RPMI7951 (cell line): ENCODE measurements around the gene PHRF1. TPM values are rescaled to one million over a fixed set of nuclear protein-coding genes. Genes with fewer than 3 reads are reported as not detected.

Experiments used
- DNase-seq: peaks from one replicate; pipeline ENCODE4 v3.0.0-alpha.2; 2012; ENCODE audit warnings: low read depth
- total RNA-seq: library from RNA; depleted of rRNA; stranded (reverse); fragments of >200 nt; shearing (Covaris generic); gene quantifications from 2 replicates; pipeline ENCODE4 v1.2.3, GENCODE V29; 2014

The PHRF1 gene
- total RNA-seq, 1 experiment from 2014 or later, result 14.8 TPM

DNA sequence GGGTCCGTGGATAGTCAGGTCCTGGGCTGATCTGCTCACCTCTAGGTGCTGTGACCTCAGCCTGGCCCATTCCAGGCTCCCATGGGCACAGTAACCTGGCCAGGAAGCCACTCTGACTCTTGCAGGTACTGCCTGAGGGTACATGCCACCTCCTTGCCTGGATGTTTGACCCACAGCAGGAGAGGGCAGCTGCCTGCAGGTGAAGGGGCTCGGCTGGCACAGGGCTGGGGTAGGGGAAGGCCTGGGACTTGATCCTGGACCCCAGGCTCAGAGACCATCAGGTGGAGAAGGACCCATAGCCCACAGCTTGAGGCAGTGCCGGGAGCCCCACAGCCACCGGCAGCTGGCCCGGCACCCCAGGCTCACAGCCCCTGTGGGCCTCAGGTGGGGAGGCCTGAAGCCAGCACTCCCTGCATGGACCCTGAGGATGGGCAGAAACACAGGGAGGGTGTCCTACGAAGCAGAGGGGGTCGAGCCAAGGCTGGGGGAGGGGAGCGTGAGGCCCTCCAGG is 36.2 kb upstream of the PHRF1 start:
- no peak for DNase-seq

DNA sequence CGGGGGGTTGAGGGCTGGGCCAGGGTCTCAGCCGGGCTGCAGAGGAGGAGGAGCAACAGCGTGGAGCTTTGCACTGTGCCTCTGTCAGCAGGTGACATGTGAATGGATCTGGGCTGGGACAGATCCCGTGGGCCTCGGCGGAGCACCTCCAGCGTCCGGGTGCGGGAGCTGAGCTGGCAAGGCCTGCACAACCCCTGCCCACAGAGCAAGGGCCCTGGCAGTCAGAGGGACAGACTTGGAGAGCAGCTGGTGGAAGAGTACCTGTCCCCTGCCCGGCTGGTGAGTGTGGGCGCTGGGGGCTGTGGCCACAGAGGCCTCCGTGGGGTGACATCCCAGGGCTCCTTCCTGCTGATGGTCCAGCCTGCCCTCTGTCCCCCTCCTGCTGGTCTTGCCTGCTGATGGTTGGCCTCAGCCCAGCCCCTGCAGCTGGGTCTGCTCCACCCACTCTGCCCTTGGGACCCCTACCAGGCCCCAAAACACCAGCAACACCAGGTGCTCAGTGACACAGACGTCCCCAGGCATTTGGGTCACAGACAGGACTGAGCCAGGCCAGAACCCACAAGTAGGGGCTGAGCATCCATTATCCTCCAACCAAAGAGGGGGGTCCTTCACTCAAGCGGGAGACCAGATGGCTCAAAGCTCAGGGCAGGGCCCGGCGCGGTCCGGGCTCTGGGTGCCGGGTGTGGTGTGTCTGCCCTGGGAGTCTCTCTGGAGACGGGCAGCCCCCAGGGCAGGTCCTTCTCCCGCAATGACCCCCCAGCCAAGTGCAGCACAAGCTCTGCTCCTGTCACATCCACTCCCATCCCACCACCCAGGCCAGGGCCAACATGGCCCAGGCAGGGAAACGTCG is 35.5 kb upstream of the PHRF1 start:
- no peak for DNase-seq

DNA sequence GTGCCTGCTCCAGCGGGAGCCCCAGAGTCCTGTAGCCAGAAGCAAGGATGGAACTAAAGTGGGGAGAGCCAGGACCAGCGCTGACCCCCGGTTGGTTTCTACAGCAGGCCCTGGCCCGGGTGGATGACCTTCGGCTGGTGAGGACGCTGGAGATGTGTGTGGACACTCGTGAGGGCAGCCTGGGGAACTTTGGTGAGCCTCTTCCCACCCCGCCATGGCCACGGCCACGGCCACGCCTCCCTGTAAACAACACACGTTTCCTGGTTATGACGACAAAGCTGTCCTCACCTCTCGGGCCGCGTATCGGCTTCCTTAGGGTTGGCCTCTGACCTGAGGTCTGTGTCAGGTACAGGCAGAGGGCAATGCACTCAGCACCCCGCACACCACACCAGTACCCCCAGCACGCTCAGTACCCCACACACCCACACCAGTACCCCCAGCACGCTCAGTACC is 34.8 kb upstream of the PHRF1 start:
- DNase-seq, result no peak

DNA sequence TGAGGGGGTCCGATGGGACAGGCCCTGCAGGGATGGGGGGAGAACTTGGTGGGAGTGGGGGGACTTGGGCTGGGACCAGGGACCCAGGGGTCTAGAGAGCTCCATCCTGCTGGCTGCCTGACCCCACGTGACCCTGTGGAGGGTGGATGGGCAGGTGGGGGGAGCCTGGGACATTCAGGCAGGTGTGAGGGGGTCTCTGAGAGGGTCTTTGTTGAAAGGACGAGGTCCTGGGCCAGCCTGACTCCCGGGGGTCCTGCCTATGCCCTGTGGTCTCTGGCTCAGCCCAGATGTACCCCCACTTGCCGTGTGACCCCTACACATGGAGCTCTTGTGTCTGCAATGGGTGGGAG is 31.5 kb upstream of the PHRF1 start:
- DNase-seq, result no peak

DNA sequence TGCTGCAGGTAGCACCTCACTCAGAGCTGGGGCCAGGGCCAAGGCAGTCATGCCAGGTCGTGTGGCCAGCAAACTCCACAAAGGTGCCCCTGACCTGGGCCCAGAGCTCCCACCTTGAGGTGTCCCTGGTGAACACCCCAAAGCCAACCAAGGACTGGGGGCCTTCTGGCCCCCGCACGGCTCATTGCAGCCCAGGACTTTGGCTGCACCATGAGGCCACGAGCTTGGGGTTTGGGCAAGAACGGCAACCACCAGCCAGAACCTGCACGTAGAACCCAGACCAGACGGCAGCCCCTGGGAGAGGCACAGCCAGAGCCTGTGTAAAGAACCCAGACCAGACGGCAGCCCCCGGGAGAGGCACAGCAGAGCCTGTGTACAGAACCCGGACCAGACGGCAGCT is 31.1 kb upstream of the PHRF1 start:
- no peak for DNase-seq

DNA sequence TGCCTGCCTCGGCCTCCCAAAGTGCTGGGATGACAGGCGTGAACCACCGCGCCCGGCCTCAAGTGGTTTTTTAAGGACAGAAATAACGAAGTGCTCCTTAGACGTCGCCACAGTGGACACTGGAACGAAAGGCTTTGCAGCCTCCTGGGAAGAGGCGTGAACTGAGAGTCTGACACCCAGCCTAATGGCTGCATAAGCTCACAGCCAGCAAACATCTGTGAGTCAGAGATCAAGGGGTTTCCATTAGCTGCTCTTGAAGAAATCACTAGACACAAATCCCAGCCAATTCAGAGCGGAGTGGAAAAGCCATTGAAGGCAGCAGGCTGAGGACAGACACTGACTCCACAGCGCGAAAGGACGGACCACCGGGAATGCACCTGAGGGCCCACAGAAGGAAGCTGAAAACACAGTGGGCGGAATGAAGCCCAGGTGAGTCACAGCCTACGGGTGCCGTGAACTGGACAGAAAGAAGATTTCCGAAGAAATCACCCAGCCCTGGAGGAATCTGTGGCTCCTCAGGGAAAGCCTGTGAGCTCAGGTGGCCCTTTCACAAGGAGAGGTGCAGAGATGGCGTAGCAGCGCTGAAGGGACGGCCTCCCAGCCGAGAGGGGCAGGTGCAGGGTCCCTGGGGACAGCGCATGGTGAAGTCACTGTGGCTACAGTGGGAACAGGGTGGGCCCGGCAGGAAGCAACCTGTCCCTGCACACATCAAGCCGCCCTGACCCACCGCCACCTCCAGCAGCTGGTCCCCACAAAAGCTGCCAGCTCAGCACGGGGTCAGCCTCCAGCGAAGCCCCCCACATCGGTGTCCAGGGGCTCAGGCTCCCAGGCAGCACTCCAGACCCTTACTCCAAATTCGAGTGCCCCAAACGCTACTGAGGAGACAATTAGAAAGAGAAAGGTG is 27.3 kb upstream of the PHRF1 start:
- no peak for DNase-seq

DNA sequence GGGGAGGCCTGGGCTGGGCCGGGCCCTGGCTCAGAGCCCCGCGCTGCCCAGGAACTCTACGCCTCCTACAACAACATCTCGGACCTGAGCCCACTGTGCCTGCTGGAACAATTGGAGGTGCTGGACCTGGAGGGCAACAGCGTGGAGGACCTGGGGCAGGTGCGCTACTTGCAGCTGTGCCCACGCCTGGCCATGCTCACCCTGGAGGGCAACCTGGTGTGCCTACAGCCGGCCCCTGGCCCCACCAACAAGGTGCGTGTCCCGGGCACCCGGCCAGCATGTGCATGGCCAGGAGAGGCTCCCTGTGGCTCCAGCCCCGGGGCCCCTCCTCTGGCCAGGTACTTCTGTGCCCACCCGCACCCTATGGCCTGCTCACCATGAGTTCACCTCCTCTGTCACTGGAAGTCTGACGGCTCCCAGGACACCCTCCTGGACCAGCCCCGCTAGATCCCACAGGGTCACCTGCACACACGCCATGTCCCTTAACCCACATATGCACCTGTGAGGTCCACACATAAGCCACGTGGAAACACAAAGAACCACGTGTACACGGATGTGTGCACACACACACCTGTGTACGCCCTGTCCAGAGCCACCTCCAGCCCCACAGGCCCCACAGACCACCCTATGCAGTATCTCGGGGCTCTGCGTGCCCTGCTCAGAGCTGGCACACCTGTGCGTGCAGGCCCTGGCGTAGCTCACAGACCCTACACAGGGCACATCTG is 26.1 kb upstream of the PHRF1 start:
- no peak for DNase-seq

DNA sequence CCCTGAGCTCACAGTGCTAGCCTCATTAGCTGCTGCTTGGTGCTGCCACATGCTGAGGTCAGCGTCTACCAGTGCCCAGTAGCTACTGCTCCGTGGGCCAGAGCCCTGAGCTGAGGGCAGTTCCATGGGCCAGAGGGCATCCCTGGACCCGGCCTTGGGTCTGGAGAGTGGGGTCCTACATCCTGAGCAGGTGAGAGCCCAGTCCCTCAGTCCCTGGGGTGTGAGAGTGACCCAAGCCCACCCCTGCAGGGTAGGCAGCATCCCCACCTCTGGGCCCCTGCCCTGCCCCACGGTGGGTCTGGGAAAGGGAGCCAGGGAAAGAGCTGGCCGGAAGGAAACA is 25.6 kb upstream of the PHRF1 start:
- DNase-seq, result no peak

DNA sequence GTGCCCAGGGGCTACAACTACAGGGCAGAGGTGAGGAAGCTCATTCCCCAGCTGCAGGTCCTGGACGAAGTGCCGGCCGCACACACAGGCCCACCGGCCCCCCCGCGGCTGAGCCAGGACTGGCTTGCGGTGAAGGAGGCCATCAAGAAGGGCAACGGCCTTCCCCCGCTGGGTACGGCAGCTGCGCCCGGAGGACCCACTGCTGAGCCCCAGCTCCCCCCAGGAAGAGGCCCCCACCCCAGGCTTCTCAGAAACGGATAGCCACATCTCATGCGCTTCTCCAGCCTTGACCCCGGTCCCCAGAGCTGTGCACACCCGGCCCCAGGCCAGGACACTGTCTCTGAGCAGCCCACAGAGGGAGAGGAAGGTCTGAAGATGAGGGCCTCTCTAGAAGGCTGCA is 25.1 kb upstream of the PHRF1 start:
- no peak for DNase-seq

DNA sequence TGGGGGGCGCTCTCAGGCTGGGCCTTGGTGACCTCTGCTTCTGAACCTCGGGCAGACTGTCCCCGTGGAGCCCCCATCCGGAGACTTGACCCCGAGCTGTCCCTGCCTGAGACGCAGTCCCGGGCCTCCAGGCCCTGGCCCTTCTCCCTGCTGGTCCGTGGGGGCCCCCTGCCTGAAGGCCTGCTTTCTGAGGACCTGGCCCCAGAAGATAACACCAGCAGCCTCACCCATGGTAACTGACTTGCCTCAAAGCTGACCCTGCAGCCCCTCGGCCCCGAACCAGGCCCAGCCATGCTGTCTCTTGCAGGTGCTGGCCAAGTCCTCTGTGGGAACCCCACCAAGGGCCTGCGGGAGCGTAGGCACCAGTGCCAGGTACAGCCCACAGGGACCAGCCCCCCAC is 24.7 kb upstream of the PHRF1 start:
- no peak for DNase-seq

DNA sequence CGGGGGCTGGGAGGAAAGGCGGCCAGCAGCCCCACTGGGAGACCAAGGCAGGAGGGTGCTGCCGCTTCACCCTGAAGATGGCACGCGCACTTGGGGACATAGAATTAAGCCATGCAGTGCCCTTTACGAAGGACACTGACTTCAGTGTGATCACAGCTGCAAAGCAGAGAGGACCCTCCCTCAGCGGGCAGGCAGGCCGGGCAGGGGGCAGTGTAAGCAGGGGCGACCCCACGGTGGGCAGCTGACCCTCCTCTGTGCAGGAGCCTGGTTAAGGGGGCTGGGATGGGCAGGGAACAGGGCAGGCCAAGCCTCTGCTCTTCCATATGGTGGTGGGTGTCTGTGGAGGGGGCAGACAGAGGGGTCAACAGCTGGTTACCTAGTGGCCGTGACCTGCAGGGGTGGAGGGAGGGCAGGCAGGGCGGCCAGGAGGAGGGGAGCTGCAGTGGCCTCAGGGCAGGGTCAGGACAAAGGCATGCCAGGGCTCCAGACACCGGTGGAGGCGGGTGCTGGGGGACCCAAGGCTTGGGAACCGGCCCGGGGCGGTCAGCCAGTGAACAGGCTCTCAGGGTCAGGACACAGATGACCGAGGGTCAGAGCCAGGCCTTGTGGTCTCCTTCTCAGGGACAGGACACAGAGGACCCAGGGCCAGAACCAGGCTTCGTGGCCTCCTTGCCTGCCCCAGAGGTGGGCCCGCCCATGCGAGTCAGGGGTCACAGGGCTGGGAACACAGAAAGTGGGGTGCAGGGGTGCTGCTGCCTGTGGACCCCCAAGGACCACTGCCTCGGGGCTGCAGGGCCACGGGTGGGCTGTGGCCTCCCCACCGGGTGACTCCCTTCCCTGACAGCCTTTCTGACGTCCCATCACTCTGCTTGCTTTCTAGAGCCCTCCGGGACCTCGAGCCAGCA is 22.9 kb upstream of the PHRF1 start:
- DNase-seq, result no peak

DNA sequence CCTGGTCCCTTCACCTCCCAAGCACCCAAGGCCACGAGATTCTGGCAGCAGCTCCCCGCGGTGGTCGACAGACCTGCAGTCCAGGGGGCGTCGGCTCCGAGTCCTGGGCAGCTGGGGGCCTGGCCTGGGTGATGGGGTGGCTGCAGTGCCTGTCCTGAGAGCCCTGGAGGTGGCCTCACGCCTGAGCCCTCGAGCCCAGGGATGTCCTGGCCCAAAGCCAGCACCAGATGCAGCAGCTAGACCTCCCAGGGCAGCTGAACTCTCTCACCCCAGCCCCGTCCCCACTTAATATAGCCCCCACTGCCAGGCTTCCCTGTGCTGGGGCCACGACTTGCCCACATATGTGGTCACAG is 22.3 kb upstream of the PHRF1 start:
- DNase-seq, result no peak

DNA sequence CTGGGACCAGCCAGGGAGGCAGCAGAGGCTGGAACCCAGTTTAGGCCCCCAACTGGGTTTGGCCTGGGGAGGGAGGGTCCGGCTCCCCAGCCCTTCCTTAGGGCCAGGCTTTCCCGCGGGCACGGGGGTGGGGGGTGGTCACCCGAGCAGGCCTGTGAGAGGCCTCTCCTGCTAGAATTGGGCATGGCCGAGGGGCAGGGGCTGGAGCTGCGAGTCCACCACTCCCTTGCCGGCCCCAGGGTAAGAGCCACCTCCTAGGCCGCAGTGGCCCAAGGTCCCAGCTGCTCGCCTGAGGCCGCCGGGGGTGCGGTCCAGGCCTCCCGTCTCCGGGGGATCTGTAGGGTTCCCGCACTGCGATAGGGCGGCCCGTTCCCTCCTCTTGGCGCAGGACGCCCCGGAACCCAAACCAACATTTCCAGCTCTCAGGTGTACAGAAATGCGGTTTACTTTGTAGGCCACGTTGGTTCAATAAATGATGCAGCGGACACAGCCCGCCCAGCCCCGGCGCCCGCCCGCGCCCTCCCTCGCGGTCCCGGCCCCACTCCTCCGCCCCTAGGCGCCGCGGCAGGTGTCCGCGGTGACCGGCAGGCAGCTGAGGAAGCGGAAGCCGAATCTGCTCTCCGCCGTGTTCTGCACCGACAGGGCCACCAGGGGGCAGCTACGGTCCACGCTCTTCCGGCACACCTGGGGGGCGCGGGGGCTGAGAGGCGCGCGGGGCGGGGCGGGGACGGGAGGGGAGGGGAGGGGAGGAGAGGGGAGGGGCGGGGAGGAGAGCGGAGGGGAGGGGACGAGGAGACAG is 21.6 kb upstream of the PHRF1 start:
- DNase-seq, result no peak

DNA sequence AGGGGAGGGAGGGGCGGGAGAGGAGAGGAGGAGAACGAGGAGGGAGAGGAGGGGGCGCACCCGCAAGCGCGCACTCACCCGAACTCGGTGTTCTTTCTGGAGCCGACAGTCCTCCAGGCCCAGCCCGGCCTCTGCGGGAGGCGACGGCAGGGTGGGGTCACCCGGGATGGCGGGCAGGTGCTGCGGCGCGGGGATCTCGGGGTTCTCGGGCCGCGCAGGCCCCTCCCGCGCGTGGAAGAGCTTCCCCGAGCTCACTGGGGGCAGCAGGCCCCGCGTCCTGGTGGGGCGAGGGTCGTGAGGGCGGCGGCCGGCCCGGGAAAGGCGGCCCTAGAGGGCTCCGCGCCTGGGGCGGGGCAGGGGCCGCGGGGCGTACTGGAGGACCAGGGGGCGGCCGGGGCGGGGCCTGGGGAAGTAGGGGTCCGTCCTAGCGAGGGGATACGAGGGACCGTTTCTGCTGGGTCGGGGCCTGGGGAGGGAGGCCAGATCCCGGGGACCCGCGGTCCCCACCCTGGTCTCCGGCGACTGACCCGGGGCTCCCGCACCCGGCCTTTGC is 21.0 kb upstream of the PHRF1 start:
- DNase-seq, result no peak

DNA sequence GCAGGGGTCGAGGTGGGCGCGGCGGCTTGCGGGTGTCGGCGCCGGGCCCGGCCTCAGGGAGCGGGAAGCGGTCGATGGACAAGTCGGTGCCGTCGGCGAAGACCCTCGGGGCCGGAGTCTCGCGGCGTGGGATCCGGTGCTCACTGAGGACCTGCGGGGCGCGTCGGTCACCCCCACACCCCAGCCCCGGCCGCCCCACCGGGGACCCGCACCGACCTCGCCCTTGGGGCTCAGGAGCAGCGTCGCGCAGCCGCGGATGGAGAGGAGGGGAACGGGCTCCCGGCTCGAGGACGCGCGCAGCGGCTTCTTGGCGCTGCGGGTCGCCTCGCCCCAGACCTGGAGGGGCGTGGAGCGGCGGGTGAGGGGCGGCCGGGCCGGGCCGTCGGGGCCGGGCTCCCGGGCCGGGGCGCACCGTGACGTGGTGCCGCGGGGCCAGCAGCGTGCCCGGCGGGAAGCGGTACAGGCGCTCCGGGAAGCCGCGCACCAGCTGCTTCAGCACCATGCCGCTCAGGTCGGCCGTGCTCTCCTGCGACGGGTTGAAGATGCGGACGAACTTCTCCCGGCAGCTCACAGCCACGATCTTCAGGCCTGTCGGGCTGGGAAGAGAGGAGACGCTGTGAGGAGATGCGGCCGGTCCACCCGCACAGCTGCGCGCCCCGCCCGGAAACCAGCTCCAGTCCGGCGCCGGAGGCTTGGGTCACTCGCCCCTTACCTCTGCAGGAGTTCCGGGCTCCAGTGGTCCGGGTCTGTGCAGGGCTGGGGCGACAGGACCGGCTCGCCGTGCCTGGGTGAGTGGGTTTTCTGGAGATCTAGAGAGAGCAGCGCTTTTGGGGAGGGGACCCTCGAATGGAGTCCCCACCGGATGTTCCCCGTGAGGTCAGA is 20.2 kb upstream of the PHRF1 start:
- no peak for DNase-seq

DNA sequence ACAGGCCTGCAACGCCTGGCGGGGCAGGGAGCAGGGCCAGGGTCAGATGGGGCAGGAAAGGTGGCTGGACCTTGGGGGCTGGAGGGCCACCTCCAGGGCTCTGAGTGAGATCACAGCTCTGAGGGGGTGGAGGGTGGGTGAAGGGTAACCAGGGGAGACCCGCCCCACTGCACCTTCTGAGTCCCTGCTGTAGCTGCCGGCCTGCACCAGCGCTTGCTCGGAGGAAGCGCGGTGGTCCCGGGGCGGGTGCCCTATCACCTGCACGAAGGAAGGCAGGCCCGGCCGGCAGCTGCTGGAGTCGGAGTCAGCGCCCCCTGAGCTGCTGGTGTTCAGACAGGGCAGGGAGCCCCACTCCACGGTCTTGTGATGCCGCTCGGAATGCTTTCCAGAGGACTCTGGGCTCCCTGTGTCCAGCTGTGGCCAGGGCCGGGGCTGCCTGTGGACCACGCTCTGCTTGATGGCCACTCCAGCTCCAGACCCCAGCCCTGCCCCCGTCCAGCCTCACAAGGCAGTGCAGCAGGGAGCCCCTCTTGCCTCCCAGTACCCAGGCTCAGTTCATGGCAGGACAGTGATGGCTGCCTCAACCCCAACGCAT is 19.5 kb upstream of the PHRF1 start:
- no peak for DNase-seq

DNA sequence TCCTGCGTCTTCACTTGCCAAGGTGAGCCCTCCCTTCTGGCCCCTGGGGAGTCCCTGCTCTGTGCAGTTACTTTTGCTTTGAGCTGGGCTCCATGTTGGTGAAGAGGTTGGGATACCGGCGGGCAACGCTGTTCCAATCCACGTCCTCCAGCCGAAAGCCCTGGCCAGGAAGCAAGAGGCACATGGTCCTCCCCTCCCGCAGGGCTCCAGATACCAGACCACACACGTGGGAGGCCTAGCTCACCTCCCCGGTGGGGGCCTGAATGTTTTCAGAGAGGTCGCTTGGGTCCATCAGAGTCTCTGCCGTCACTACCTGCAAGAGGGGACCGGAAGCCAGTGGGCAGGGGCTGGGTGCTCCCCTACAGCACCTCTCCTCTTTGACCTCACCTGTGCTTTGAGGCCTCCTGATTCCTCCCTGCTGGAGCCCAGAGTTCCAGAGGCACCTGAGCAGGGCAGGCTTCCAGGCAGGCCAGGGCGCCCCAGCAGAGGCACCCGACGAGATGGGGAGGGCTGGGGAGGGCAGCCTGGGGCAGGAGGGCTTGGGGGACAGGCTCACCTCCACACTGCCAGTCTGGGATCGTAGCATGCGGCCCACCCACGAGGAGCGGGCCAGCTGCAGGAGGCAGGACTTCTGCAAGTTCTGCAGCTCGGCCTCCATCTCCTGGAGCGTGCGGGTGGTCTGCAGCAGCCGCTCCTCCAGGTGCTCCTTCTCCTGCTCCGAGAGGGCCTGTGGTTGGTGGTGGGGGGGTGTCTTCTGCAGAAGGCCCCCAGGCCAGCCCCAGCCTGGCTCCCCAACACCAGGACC is 18.7 kb upstream of the PHRF1 start:
- DNase-seq, result no peak

DNA sequence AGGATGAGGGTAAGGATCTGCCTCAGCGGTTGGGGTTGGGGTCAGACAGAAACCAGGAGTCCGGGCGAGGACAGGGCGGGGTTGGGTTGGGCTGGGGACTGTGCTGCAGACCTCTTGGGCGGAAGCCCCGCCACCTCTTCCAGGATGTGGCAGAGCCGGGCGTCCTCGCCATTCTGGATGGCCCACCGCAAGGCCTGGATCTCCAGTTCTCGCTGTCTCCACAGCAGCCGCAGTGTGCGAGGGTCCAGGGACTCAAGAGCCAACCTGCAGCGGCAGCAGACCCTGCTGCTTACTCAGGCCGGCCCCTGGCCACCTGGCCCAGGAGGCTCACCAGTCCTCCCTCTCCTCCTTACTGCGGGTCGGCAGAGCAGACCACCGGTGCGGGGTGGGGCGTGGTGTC is 17.8 kb upstream of the PHRF1 start:
- DNase-seq, result no peak
